GM10266 (cell line): ENCODE data around the gene PYHIN1.

ENCODE experiments used
- DNase-seq: peaks from one replicate; pipeline ENCODE4 v3.0.0; 2012; ENCODE audit errors: extremely low spot score
- CTCF ChIP-seq: IDR thresholded peaks from 2 replicates; pipeline ENCODE4 v1.5.1; 2012; ENCODE audit warnings: mild to moderate bottlenecking, low read depth; ENCODE audit not compliant: control insufficient read depth, insufficient read depth; ENCODE audit errors: missing control alignments

PYHIN1 gene

GRCh38 chr1:158978730-158979129 lies 47.4 kb downstream of the PYHIN1 start:
- TF ChIP-seq CTCF = no peak
- no peak for DNase-seq

GRCh38 chr1:158979229-158979628 lies 47.9 kb downstream of the PYHIN1 start:
- no peak for TF ChIP-seq CTCF
- DNase-seq = no peak

- no peak for DNase-seq
- TF ChIP-seq CTCF = no peak
Observed at GRCh38 chr1:158983235-158983634, 51.9 kb downstream of the PYHIN1 start.

- no peak for DNase-seq
- TF ChIP-seq CTCF = no peak
Observed at GRCh38 chr1:158984386-158984785, 53.0 kb downstream of the PYHIN1 start.

GRCh38 chr1:158989424-158989823 lies 58.1 kb downstream of the PYHIN1 start:
- DNase-seq = no peak
- TF ChIP-seq CTCF = no peak

- TF ChIP-seq CTCF = no peak
- no peak for DNase-seq
Observed at GRCh38 chr1:158992787-158993312, 61.5 kb downstream of the PYHIN1 start.

GRCh38 chr1:158996998-158997397 lies 65.6 kb downstream of the PYHIN1 start:
- no peak for DNase-seq
- no peak for TF ChIP-seq CTCF
